ENCODE data around the gene MAGEB17.

Gene MAGEB17

DNA sequence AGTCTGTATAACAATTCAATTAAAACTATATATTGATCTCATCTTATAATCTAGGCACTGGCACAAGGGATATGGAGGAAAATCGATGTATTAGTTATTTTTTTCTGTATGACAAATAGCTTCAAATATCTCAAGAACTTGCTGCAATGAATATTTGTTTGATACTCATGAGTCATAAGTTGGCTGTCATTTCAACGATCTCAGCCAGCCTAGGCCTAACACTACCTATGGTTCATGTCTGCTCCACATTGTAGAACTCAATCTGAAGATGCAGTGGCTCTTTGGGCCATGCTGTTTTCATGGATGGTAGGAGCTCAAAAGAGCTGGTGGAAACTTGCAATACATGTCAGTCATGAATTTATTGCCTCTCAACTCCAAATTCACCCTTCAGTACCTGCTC, 44.7 kb downstream of the MAGEB17 start:
- DNase-seq: no peak

DNA sequence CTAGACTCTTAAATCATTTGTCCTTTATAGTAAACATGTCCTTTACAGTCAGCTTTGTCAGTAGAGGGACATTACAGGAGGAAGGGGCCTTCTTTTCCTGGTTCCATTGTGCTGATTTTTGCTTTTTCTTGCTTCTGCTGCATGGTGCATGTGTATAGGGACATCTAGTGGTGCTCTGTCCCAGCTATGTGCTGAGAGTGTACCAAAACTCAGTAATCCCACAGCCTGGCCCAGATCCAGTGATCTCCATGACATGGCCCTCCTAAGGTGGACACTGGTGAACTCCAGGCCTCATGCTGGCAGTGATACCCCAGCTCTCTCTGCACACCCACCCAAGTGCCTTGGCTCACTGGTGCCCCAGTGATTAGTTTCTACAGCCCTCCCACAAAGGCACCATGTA, 45.2 kb downstream of the MAGEB17 start:
- DNase-seq: no peak

DNA sequence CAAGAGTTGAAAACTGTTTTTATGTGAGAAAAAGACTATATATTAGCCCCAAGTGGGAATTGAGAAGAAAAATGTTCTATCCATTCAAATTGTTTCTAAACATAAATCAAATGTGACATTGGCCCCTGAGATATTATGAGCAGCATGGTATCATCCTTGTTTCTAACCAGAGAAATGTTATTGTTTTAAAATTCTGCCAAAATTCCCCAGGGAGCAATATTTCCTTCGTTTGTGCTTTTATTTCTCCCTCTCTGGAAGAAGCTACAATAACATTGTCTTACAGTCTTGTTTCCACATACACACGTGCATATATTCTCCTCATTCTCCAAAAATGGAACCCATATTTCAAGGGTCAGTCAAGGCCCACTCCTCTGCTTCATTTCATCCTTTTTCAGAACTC, 46.7 kb downstream of the MAGEB17 start:
- no peak for DNase-seq

DNA sequence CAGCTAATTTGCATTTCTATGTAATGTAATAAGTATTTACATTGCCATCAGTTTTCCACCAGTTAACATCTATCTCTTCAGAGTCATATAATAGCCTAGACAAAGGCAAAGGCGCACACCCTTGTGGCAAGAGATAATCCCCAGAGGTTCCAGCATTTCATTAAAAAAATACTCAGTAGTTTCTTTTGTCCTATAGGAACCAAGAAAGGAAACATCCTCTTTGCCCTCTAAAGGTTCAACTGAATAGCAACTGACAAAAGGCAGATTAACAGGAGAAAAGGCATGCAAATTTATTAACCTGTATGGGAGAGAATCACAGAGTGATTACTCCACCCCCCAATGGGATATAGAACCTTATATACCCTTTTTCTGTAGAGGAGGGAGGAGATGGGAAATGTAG, 48.4 kb downstream of the MAGEB17 start:
- DNase-seq: no peak
